Gastroesophageal sphincter (tissue), 4 donors: ENCODE results near the gene TGFBR3L. TPM values are rescaled to one million over a fixed set of nuclear protein-coding genes. Genes with fewer than 3 reads are reported as not detected.
"Not testable (repeated sequence)": the region's sequence is repeated elsewhere in the genome, so short reads cannot be mapped to it uniquely, and the experiment has no call there.

Experiments used
- ATAC-seq: fragments of 150-250 bp; one replicate; pipeline ENCODE4 v1.9.1; 2016; ENCODE audit warnings: mild to moderate bottlenecking, moderate library complexity
- H3K27ac ChIP-seq, 4 donors: fragments of 200-600 bp; sonication (generic) in 3 of 4; 1 replicate in 3 of 4; 2 replicates in 1 of 4; pipeline ENCODE4 v1.5.1; 2016 to 2019
- H3K27me3 ChIP-seq: fragments of 200-600 bp; sonication (generic); one replicate; pipeline ENCODE4 v1.5.1; 2019
- H3K36me3 ChIP-seq, 2 donors: fragments of 200-600 bp; sonication (generic); one replicate each; pipeline ENCODE4 v1.5.1; 2019; ENCODE audit warnings: control low read depth in 1 of 2
- H3K4me1 ChIP-seq, 3 donors: fragments of 200-600 bp; sonication (generic); 1 replicate in 2 of 3; 2 replicates in 1 of 3; pipeline ENCODE4 v1.5.1; 2016 to 2019; ENCODE audit warnings: control low read depth in 2 of 3
- H3K4me3 ChIP-seq, 2 donors: fragments of 200-600 bp; sonication (generic); one replicate each; pipeline ENCODE4 v1.5.1; 2019; ENCODE audit warnings: mild to moderate bottlenecking in 1 of 2, moderate library complexity in 1 of 2
- H3K9me3 ChIP-seq, 3 donors: fragments of 200-600 bp; sonication (generic); one replicate each; pipeline ENCODE4 v1.5.1; 2017 to 2019; ENCODE audit warnings: control low read depth in 2 of 3
- CTCF ChIP-seq, 4 experiments: fragments of 200-600 bp in 2 of 4; fragments of 450-650 bp in 2 of 4; sonication (generic) in 1 of 4; IDR thresholded peaks; one replicate each; pipeline ENCODE4 v1.5.1; 2017 to 2019; ENCODE audit warnings: antibody characterized with exemption in 4 of 4, mild to moderate bottlenecking in 2 of 4, moderate library complexity in 2 of 4
- EP300 ChIP-seq: sonication (generic); formaldehyde crosslinking; IDR thresholded peaks from one replicate; pipeline ENCODE4 v1.6.1; 2017; ENCODE audit warnings: antibody characterized with exemption, mild to moderate bottlenecking
- POLR2A ChIP-seq, 2 donors: fragments of 450-650 bp; IDR thresholded peaks; one replicate each; pipeline ENCODE4 v1.6.1; 2017; ENCODE audit warnings: antibody characterized with exemption in 2 of 2, mild to moderate bottlenecking in 2 of 2, moderate library complexity in 1 of 2
- POLR2AphosphoS5 ChIP-seq: sonication (generic); formaldehyde crosslinking; IDR thresholded peaks from one replicate; pipeline ENCODE4 v1.6.1; 2017; ENCODE audit warnings: antibody characterized with exemption
- WGBS, 2 donors: methylation state at CpG; one replicate each; pipeline ENCODE4 v1.1.5; 2018; ENCODE audit warnings: low coverage in 1 of 2; 5-methylcytosine and 5-hydroxymethylcytosine counted together
- total RNA-seq, 4 donors: library from RNA; depleted of rRNA; stranded (reverse); fragments of >200 nt; gene quantifications; one replicate each; pipeline ENCODE4 v1.1.0, GENCODE V29; 2016

The TGFBR3L gene
- total RNA-seq, 4 donors from 2014 or later, result 2.8 to 8.5 (median 5.4) TPM

GRCh38 chr19:7883796-7884570 is 30.6 kb upstream of the TGFBR3L start:
- ATAC-seq, result no peak
- Histone ChIP-seq H3K9me3 (no peaks in the 10 kb centered on the region), H3K4me3 (no peak overlapping the region), H3K27me3 (peaks cover 50% of the 10 kb centered on the region), H3K36me3 (no peaks in the 10 kb centered on the region), H3K27ac (no peak overlapping the region), H3K4me1 (peaks cover 0 to 11% (median 0%) of the 10 kb centered on the region in 3 donors)
- TF ChIP-seq POLR2AphosphoS5, result no peak
- WGBS, 2 donors, result 71 to 86% methylated on average over 1 to 2 of the region's 2 CpGs

GRCh38 chr19:7885818-7886217 is 28.8 kb upstream of the TGFBR3L start:
- peaks cover 0 to 11% (median 0%) of the 10 kb centered on the region in 3 donors for H3K4me1 ChIP-seq
- no peak overlapping the region for H3K4me3 ChIP-seq
- ATAC-seq, result no peak
- H3K36me3 ChIP-seq, result no peaks in the 10 kb centered on the region
- TF ChIP-seq CTCF (IDR thresholded peaks at IDR 0.05) (no peak), POLR2AphosphoS5 (no peak), EP300 (no peak), POLR2A (IDR thresholded peaks at IDR 0.05) (no peak)
- peaks cover 56% of the 10 kb centered on the region for H3K27me3 ChIP-seq
- H3K27ac ChIP-seq, result no peak overlapping the region
- H3K9me3 ChIP-seq, result no peaks in the 10 kb centered on the region
- 88 to 90% methylated on average over 2 to 4 of the region's 8 CpGs for WGBS, 2 donors

- Histone ChIP-seq H3K4me1 (peaks cover 0 to 11% (median 0%) of the 10 kb centered on the region in 3 donors), H3K4me3 (no peak overlapping the region)
- TF ChIP-seq POLR2A (IDR thresholded peaks at IDR 0.05) (no peak), CTCF (IDR thresholded peaks at IDR 0.05) (no peak), EP300 (no peak), POLR2AphosphoS5 (no peak)
These were observed 27.1 kb upstream of the TGFBR3L start for GRCh38 chr19:7887408-7888144.

GRCh38 chr19:7888145-7888825 is 26.3 kb upstream of the TGFBR3L start, which contains the start of gene LRRC8E:
TSS of gene LRRC8E (plus strand) at chr19:7888510. CDS start at chr19:7895604, 7,094 bp downstream.
- H3K36me3 ChIP-seq, result no peaks in the 10 kb centered on the region
- no peak within 1 kb of the TSS for H3K27ac ChIP-seq
- peak within 1 kb of the TSS in 1 of 2 donors; percentile 48 for H3K4me3 ChIP-seq
- 8 to 100% methylated on average over 1 to 5 of the region's 53 CpGs for WGBS, 2 donors
- peaks cover 70% of the 10 kb centered on the region for H3K27me3 ChIP-seq
- H3K4me1 ChIP-seq, result peaks cover 0 to 11% (median 0%) of the 10 kb centered on the region in 3 donors
- TF ChIP-seq POLR2A (IDR thresholded peaks at IDR 0.05), result no peak
- TF ChIP-seq EP300, result no peak
- TF ChIP-seq POLR2AphosphoS5, result no peak
- no peak for TF ChIP-seq CTCF (IDR thresholded peaks at IDR 0.05)
- peak; percentile 84 for ATAC-seq
- H3K9me3 ChIP-seq, result no peaks in the 10 kb centered on the region

More at GRCh38 chr19:7887408-7888144, 27.1 kb upstream of the TGFBR3L start:
- Histone ChIP-seq H3K27me3 (peaks cover 63% of the 10 kb centered on the region), H3K9me3 (no peaks in the 10 kb centered on the region), H3K27ac (no peak overlapping the region), H3K36me3 (no peaks in the 10 kb centered on the region)
- WGBS, 2 donors, result 93 to 94% methylated on average over 3 to 7 of the region's 16 CpGs
- ATAC-seq, result no peak

- no peaks in the 10 kb centered on the region for H3K36me3 ChIP-seq
- peaks cover 75% of the 10 kb centered on the region for H3K27me3 ChIP-seq
- ATAC-seq, result no peak
- H3K4me1 ChIP-seq, result peaks cover 0 to 11% (median 0%) of the 10 kb centered on the region in 3 donors
- peak overlapping the region in 1 of 2 donors; percentile 48 for H3K4me3 ChIP-seq
- H3K9me3 ChIP-seq, result no peaks in the 10 kb centered on the region
- TF ChIP-seq EP300 (no peak), POLR2A (IDR thresholded peaks at IDR 0.05) (no peak), CTCF (IDR thresholded peaks at IDR 0.05) (no peak), POLR2AphosphoS5 (no peak)
- H3K27ac ChIP-seq, result no peak overlapping the region
- 40% methylated on average over 1 of the region's 8 CpGs; no CpG with 5 or more reads in 1 of the 2 donors for WGBS, 2 donors
These were observed 25.8 kb upstream of the TGFBR3L start for GRCh38 chr19:7888826-7889217.

- not testable (repeated sequence) for H3K4me1 ChIP-seq, H3K4me3 ChIP-seq, ATAC-seq, H3K9me3 ChIP-seq, H3K36me3 ChIP-seq, H3K27ac ChIP-seq
- 80 to 86% methylated on average over 1 to 4 of the region's 18 CpGs for WGBS, 2 donors
- H3K27me3 ChIP-seq, result peaks cover 69% of the 10 kb centered on the region
These were observed 21.1 kb upstream of the TGFBR3L start for GRCh38 chr19:7893362-7894101.
